Skeletal muscle satellite cell (primary cell): ENCODE measurements around the gene UGT2B11.
"Not testable (repeated sequence)": the region's sequence is repeated elsewhere in the genome, so short reads cannot be mapped to it uniquely, and the experiment has no call there.

Experiments
- H3K27me3 ChIP-seq: 2 replicates; pipeline ENCODE4 v1.7.0; 2013; ENCODE audit warnings: low read length; ENCODE audit not compliant: control insufficient read depth, insufficient read depth
- H3K36me3 ChIP-seq: 2 replicates; pipeline ENCODE4 v1.7.0; 2013; ENCODE audit warnings: mild to moderate bottlenecking, control low read depth, low read length; ENCODE audit not compliant: insufficient read depth
- H3K4me1 ChIP-seq: 2 replicates; pipeline ENCODE4 v1.7.0; 2013; ENCODE audit warnings: low read length; ENCODE audit not compliant: control insufficient read depth, insufficient read depth
- H3K4me2 ChIP-seq: 2 replicates; pipeline ENCODE4 v1.7.0; 2013; ENCODE audit warnings: mild to moderate bottlenecking, low read length
- H3K4me3 ChIP-seq: 2 replicates; pipeline ENCODE4 v1.7.0; 2013; ENCODE audit warnings: low read length
- H3K9ac ChIP-seq: 2 replicates; pipeline ENCODE4 v1.7.0; 2013; ENCODE audit warnings: mild to moderate bottlenecking, low read depth, low read length, moderate library complexity
- H3K9me3 ChIP-seq: replicated peaks from 2 replicates; pipeline ENCODE4 v1.7.0; 2013; ENCODE audit warnings: mild to moderate bottlenecking, control low read depth, low read length

The UGT2B11 gene

GRCh38 chr4:69198506-69198905, 16.0 kb downstream of the UGT2B11 start:
- not testable (repeated sequence) for H3K4me2 ChIP-seq, H3K9me3 ChIP-seq, H3K9ac ChIP-seq, H3K36me3 ChIP-seq, H3K4me3 ChIP-seq, H3K4me1 ChIP-seq, H3K27me3 ChIP-seq

DNA sequence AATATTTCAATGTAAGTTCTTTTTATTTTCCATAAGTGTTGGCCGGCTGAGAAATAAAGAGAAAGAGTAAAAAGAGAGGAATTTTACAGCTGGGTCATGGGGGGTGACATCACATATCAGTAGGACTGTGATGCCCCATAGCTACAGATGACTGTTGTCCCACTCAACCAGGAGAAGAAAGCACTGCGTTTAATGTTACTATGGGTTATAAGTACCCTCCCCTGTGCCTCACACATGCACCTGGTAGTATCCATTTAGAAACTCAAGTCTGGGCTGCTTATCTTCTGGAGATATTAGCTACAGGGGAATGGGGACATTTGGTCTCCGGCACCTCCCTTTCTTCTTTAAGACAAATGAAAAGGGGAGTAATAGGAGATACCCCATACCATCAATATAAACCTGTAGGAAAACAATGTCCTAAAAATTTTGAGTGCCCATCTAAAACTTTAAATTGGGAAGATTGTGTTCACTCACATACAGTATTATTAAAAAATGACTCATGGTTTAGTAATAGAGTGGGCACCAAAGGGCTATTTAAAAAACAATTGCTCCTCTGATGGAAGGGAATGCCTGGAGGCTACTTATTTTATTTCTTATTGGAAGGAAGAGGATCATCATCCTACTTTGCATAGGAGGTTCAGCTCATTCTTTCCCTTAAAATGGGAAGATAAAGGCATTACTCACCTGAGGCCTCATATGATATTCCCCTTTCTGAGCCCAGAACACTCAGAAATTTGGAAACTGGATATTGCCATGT, 18.2 kb downstream of the UGT2B11 start:
- Histone ChIP-seq H3K4me1 (no peaks in the 10 kb centered on the region), H3K4me3 (no peak overlapping the region), H3K9me3 (no peaks in the 10 kb centered on the region), H3K4me2 (no peak overlapping the region), H3K36me3 (no peaks in the 10 kb centered on the region), H3K27me3 (no peaks in the 10 kb centered on the region), H3K9ac (no peak overlapping the region)

DNA sequence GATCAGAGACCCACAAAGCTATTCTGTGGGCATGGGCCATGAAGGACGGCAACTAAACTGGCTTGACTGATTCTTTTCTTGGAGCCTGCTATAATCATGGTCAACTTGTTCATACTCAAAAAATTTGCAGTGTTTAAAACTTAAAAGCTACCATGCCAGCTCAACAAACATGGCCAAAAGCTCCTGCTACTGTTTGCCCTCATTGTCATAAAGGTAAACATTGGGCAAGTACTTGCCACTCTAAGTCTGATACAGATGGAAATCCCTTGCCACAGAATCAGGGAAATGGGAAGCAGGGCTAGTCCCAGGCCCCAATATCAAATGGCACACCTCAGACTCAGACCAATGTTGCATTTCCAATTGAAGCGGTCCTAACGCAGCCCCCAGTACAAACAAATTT, 20.4 kb downstream of the UGT2B11 start:
- H3K9me3 ChIP-seq, result no peaks in the 10 kb centered on the region

DNA sequence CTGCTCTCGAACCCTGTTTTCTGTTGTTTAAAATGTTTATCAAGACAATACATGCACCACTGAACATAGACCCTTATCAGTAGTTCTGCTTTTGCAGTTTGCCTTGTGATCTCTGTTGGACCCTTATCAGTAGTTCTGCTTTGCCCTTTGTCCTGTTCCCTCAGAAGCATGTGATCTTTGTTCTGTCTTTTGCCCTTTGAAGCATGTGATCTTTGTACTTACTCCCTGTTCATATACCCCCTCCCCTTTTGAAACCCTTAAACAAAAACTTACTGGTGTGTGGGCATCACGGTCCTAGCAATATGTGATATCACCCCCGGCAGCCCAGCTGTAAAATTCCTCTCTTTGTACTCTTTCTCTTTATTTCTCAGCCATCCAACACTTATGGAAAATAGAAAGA, 22.6 kb downstream of the UGT2B11 start:
- H3K4me3 ChIP-seq, H3K36me3 ChIP-seq, H3K27me3 ChIP-seq, H3K9ac ChIP-seq, H3K4me1 ChIP-seq, H3K9me3 ChIP-seq, H3K4me2 ChIP-seq: not testable (repeated sequence)

More for the DNA sequence above, 20.4 kb downstream of the UGT2B11 start:
- no peak overlapping the region for H3K4me3 ChIP-seq
- no peak overlapping the region for H3K9ac ChIP-seq
- H3K36me3 ChIP-seq, result no peaks in the 10 kb centered on the region
- no peak overlapping the region for H3K4me2 ChIP-seq
- no peaks in the 10 kb centered on the region for H3K27me3 ChIP-seq
- H3K4me1 ChIP-seq, result no peaks in the 10 kb centered on the region

- H3K4me3 ChIP-seq, H3K36me3 ChIP-seq, H3K27me3 ChIP-seq, H3K4me1 ChIP-seq, H3K9me3 ChIP-seq, H3K9ac ChIP-seq, H3K4me2 ChIP-seq: not testable (repeated sequence)
Measured at GRCh38 chr4:69190621-69191020, 23.9 kb downstream of the UGT2B11 start.

DNA sequence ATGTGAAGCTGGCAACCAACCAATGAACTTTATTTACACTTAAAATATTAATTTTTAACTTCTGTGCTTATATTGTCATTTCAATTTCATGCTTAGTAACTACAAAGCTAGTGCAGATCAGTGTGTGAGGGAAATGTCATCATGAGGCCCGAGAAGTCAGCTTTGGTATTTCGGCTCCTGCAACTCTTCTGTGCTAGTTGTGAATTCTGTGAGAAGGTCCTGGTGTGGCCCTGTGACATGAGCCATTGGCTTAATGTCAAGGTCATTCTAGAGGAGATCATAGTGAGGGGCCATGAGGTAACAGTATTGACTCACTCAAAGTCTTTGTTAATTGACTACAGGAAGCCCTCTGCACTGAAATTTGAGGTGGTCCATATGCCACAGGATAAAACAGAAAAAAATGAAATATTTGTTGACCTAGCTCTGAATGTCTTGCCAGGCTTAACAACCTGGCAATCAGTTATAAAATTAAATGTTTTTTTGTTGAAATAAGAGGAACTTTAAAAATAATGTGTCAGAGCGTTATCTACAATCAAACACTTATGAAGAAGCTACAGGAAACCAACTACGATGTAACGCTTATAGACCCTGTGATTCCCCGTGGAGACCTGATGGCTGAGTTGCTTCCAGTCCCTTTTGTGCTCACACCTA, 32.9 kb downstream of the UGT2B11 start:
- not testable (repeated sequence) for H3K36me3 ChIP-seq, H3K4me3 ChIP-seq, H3K4me1 ChIP-seq, H3K9ac ChIP-seq, H3K4me2 ChIP-seq, H3K9me3 ChIP-seq, H3K27me3 ChIP-seq

GRCh38 chr4:69179817-69180216, 34.7 kb downstream of the UGT2B11 start:
- H3K27me3 ChIP-seq, H3K9ac ChIP-seq, H3K4me2 ChIP-seq, H3K4me3 ChIP-seq, H3K9me3 ChIP-seq, H3K4me1 ChIP-seq, H3K36me3 ChIP-seq: not testable (repeated sequence)

GRCh38 chr4:69178751-69179205, 35.8 kb downstream of the UGT2B11 start:
- H3K4me2 ChIP-seq, result not testable (repeated sequence)

GRCh38 chr4:69170233-69171134, 44.1 kb downstream of the UGT2B11 start:
- H3K4me2 ChIP-seq, H3K9ac ChIP-seq, H3K27me3 ChIP-seq, H3K9me3 ChIP-seq, H3K4me1 ChIP-seq, H3K36me3 ChIP-seq, H3K4me3 ChIP-seq: not testable (repeated sequence)

More at GRCh38 chr4:69178751-69179205, 35.8 kb downstream of the UGT2B11 start:
- not testable (repeated sequence) for H3K36me3 ChIP-seq, H3K4me3 ChIP-seq, H3K27me3 ChIP-seq, H3K4me1 ChIP-seq, H3K9ac ChIP-seq, H3K9me3 ChIP-seq

GRCh38 chr4:69169171-69169570, 45.4 kb downstream of the UGT2B11 start:
- H3K27me3 ChIP-seq, H3K36me3 ChIP-seq, H3K9me3 ChIP-seq, H3K4me3 ChIP-seq, H3K9ac ChIP-seq, H3K4me2 ChIP-seq, H3K4me1 ChIP-seq: not testable (repeated sequence)

GRCh38 chr4:69167300-69167699, 47.2 kb downstream of the UGT2B11 start:
- Histone ChIP-seq H3K9me3 (no peaks in the 10 kb centered on the region), H3K4me3 (no peak overlapping the region), H3K9ac (no peak overlapping the region), H3K36me3 (no peaks in the 10 kb centered on the region), H3K4me1 (no peaks in the 10 kb centered on the region), H3K27me3 (no peaks in the 10 kb centered on the region), H3K4me2 (no peak overlapping the region)
